Breast epithelium (tissue), 3 donors: Measurements from ENCODE around the gene SAT2.

ENCODE experiments used
- POLR2A ChIP-seq: fragments of 450-650 bp; IDR thresholded peaks from one replicate; pipeline ENCODE4 v1.6.1; 2016; ENCODE audit warnings: antibody characterized with exemption, mild to moderate bottlenecking, moderate library complexity
- TF ChIP-seq, protein P1 (sequence below), 3 donors: fragments of 450-650 bp; IDR thresholded peaks; one replicate each; pipeline ENCODE4 v1.5.1; 2016 to 2017; ENCODE audit warnings: antibody characterized with exemption in 3 of 3, mild to moderate bottlenecking in 3 of 3, moderate library complexity in 3 of 3

DNA sequence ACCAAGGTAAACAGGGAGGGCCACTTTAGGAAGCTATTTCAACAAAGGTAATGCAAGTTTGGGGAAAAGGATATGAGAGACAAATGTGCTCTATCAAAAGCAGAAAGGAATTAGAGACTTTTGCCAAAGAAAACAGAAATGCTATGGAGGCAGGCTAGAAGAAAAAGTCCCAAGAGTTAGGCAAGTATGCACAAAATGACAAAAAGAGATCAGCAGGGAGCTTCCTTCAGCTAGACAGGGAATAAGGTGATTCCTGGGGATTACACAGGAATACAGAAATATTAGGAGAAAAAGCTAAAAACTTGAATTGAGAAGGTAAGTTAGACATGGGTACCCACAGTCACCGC lies 15.4 kb downstream of the SAT2 start:
- TF ChIP-seq, protein P1, sequence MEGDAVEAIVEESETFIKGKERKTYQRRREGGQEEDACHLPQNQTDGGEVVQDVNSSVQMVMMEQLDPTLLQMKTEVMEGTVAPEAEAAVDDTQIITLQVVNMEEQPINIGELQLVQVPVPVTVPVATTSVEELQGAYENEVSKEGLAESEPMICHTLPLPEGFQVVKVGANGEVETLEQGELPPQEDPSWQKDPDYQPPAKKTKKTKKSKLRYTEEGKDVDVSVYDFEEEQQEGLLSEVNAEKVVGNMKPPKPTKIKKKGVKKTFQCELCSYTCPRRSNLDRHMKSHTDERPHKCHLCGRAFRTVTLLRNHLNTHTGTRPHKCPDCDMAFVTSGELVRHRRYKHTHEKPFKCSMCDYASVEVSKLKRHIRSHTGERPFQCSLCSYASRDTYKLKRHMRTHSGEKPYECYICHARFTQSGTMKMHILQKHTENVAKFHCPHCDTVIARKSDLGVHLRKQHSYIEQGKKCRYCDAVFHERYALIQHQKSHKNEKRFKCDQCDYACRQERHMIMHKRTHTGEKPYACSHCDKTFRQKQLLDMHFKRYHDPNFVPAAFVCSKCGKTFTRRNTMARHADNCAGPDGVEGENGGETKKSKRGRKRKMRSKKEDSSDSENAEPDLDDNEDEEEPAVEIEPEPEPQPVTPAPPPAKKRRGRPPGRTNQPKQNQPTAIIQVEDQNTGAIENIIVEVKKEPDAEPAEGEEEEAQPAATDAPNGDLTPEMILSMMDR (IDR thresholded peaks at IDR 0.05): no peak
- TF ChIP-seq POLR2A: no peak
